Bronchial epithelial cell (primary cell): ENCODE measurements around the gene BCL7C. TPM values are rescaled to one million over a fixed set of nuclear protein-coding genes. Genes with fewer than 3 reads are reported as not detected.

Experiments used
- DNase-seq: peaks from one replicate; pipeline ENCODE4 v3.0.0-alpha.2; 2010; ENCODE audit warnings: low read depth
- FAIRE-seq: peaks from 2 replicates; lab custom pipeline; 2011; peaks lifted over from hg19 to GRCh38; lab: Jason Lieb, UNC
- H3K27me3 ChIP-seq: 2 replicates; pipeline ENCODE4 v1.5.1; 2011; ENCODE audit warnings: low read length; ENCODE audit not compliant: control insufficient read depth, insufficient read depth
- H3K36me3 ChIP-seq: 2 replicates; pipeline ENCODE4 v1.5.1; 2011; ENCODE audit warnings: low read length; ENCODE audit not compliant: control insufficient read depth, insufficient read depth
- H3K4me3 ChIP-seq: 2 replicates; pipeline ENCODE4 v1.5.1; 2011; ENCODE audit warnings: mild to moderate bottlenecking, low read depth, low read length, control low read depth
- total RNA-seq: library from RNA; depleted of rRNA; stranded (reverse); fragments of >200 nt; gene quantifications from 2 replicates; pipeline ENCODE4 v1.2.1, GENCODE V29; 2014
- TF ChIP-seq, protein P1 (sequence below): IDR thresholded peaks from 2 replicates; pipeline ENCODE4 v1.5.1; 2011; ENCODE audit warnings: mild to moderate bottlenecking, moderate library complexity, low read length, control low read depth, inconsistent platforms; ENCODE audit not compliant: insufficient read depth, severe bottlenecking

Gene BCL7C
- total RNA-seq, 1 donor from 2014 or later: 24.7 TPM

DNA sequence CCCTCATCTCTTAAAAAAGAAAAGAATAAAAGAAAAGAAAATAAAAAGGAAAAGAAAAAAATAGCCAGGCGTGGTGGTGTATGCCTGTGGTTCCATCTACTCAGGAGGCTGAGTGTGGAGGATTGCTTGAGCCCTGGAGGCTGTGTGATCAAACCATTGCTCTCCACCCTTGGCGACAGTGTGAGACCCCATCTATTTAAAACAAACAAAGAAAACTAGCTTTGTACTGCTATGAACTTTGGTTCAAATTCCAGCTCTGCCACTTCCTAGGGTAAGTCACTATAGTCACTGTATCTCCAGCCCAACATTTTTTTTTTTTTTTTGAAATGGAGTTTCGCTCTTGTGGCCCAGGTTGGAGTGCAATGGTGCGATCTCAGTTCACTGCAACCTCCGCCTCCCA is 6.7 kb upstream of the BCL7C start:
- peaks cover 3% of the 10 kb centered on the region for H3K36me3 ChIP-seq
- no peak for DNase-seq
- no peak overlapping the region for H3K4me3 ChIP-seq
- no peak for FAIRE-seq
- TF ChIP-seq, protein P1, sequence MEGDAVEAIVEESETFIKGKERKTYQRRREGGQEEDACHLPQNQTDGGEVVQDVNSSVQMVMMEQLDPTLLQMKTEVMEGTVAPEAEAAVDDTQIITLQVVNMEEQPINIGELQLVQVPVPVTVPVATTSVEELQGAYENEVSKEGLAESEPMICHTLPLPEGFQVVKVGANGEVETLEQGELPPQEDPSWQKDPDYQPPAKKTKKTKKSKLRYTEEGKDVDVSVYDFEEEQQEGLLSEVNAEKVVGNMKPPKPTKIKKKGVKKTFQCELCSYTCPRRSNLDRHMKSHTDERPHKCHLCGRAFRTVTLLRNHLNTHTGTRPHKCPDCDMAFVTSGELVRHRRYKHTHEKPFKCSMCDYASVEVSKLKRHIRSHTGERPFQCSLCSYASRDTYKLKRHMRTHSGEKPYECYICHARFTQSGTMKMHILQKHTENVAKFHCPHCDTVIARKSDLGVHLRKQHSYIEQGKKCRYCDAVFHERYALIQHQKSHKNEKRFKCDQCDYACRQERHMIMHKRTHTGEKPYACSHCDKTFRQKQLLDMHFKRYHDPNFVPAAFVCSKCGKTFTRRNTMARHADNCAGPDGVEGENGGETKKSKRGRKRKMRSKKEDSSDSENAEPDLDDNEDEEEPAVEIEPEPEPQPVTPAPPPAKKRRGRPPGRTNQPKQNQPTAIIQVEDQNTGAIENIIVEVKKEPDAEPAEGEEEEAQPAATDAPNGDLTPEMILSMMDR: no peak
- H3K27me3 ChIP-seq: no peaks in the 10 kb centered on the region

DNA sequence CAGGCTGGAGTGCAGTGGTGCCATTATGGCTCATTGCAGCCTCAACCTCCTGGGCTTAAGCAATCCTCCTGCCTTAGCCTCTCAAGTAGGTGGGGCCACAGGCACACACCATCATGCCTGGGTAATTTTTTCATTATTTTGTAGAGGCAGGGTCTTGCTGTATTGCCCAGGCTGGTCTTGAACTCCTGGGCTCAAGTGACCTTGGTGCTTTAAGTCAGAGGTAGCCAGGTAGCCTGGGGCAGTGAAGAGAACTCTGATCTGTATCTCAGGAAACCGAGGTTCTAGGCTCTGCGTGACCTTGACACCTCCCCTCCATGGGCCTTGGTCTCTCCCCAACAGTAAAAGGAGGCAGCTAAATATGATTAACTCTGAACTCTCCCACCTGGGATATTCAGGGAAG is 5.9 kb upstream of the BCL7C start:
- H3K4me3 ChIP-seq: no peak overlapping the region
- no peaks in the 10 kb centered on the region for H3K27me3 ChIP-seq
- FAIRE-seq (no peak), DNase-seq (no peak)
- TF ChIP-seq, protein P1: no peak
- H3K36me3 ChIP-seq: peaks cover 3% of the 10 kb centered on the region

DNA sequence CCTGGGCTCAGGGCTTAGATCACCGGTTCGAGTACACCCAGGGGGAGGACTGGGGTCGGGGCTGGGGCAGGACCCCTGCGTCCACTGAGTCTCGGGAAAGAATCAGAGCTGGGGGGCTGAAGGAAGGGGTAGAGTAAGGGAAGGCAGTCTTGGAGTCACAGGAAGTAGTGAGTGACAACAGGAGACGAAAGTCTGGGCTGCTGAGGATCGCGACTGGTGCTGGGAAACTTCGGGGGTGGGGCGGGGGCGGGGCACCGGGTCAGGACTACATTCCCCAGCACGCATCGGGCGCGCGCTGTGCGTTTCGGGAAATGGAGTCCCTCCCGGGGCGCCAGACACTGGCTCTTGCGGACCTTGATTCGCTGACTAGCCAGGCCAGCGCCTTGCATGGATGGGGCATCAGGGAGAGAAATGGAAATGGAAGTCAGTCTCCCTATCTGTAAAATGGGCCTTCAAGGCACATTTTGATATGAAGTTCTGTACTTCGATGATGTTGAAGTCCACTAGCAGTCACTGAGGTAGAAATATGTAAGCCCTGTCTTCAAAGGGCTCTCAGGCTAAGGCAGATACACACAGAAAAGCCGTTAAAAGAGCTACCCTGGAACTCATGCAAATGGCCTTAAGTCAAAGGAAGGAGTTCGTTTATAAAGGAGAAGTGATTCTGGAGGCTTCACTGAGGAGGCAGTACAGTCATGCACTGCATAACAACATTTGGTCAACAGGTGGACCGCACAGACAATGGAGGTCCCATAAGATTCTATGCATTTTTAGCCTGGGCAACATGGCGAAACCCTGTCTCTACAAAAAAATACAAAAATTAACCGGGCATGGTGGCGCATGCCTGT is 3.2 kb upstream of the BCL7C start:
- TF ChIP-seq, protein P1: no peak
- FAIRE-seq: no peak
- Histone ChIP-seq H3K27me3 (no peaks in the 10 kb centered on the region), H3K36me3 (peaks cover 8% of the 10 kb centered on the region), H3K4me3 (peak overlapping the region; percentile 44)
- peak; percentile 73 for DNase-seq

DNA sequence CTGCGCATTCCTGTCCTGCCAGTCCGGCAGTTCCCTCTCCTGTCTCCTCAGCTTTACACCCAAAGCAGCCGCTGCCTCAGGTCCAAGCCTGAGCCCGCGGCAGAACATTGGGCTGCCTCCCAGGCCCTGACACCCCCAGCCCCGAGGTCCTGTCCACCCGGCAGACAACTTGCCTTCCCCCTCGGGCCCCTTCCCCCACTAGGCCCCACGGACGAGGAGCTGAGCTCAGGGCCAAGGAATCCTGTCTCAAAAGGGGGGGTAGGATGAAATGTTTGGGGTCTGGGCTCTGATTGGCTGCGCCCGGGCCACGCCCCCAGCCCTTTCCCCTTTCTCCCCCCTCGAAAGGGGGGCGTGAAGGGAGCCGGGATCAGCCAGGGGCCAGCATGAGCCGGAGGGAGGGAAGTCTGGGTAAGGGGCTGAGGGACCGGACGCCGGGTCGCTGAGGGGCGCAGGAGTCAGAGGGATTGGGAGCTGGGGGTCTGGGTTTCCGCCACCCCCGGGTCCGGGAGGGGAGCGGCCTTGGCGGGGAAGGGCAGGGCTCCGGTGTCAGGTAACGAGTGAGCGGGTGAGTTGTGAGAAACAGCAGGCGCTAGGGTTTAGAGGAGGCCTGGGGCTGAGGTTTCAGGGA is 2.5 kb upstream of the BCL7C start, which contains the start of gene CTF1:
CTF1 (plus strand) TSS at position 354 of the 628 bp plus-strand sequence; CDS start at position 384, 30 bp downstream.
- H3K27me3 ChIP-seq: no peaks in the 10 kb centered on the region
- H3K36me3 ChIP-seq: peaks cover 8% of the 10 kb centered on the region
- FAIRE-seq (no peak), DNase-seq (peak; percentile 65)
- peak within 1 kb of the TSS; percentile 44 for H3K4me3 ChIP-seq
- TF ChIP-seq, protein P1: no peak

DNA sequence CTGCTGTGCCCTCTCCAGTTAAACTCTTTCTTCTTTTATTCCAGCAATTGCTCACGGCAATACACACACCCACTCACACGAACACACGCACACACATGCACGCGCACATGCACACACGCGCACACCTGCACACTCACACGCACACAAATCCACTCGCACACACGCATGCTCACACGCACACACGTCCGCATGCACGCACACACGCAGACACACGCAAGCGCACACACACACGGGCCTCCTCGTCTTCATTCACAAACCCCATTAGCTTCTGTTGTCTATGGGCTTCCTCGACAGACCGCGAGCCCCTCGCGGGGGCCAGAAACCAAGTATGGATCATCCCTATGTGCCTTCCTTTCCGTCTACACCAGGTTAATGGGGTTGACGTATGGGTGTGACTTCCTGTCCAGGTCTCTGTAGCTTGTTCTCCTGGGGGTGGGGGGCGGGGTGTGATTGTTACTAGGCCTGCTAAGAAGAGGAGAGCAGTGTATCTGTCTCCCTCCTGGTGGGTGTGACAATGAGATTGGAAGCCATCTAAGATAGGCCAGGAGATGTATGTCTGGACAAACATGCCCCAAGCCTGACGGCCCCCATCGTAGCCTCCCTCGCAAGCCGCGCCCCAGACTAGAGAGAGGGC is 1.9 kb upstream of the BCL7C start:
- H3K27me3 ChIP-seq: no peaks in the 10 kb centered on the region
- TF ChIP-seq, protein P1: no peak
- H3K36me3 ChIP-seq: peaks cover 6% of the 10 kb centered on the region
- DNase-seq (no peak), FAIRE-seq (no peak)
- peak overlapping the region; percentile 44 for H3K4me3 ChIP-seq
